HEK293 (cell line): ENCODE measurements around the gene GLCE.
"Not testable (repeated sequence)": the region's sequence is repeated elsewhere in the genome, so short reads cannot be mapped to it uniquely, and the experiment has no call there.

Experiments used
- CTCF ChIA-PET: fragments of 350-600 bp; formaldehyde crosslinking; extraction: SDS; loops from one replicate; lab custom pipeline; 2021; ENCODE audit warnings: antibody characterized with exemption; lab: Yijun Ruan, JAX
- POLR2A ChIA-PET: fragments of 300-600 bp; formaldehyde crosslinking; extraction: SDS; loops from one replicate; lab custom pipeline; 2020; ENCODE audit warnings: antibody characterized with exemption, inconsistent platforms; lab: Yijun Ruan, JAX
- H3K27ac ChIP-seq: fragments of 200-500 bp; sonication (Bioruptor generic); 2 replicates; pipeline ENCODE4 v1.5.1; 2014; ENCODE audit warnings: low read depth, low read length, control low read depth, inconsistent platforms; ENCODE audit errors: extremely low read depth
- H3K36me3 ChIP-seq, 2 experiments: fragments of 200-500 bp in 1 of 2; sonication (Bioruptor generic) in 1 of 2; 1 replicate in 1 of 2; 2 replicates in 1 of 2; pipeline ENCODE4 v1.5.1; 2014 to 2017; ENCODE audit warnings: inconsistent platforms in 2 of 2, low read length in 2 of 2; ENCODE audit not compliant: control insufficient read depth in 2 of 2, insufficient read depth in 1 of 2
- H3K4me1 ChIP-seq: fragments of 200-500 bp; sonication (Bioruptor generic); 2 replicates; pipeline ENCODE4 v1.5.1; 2014; ENCODE audit warnings: mild to moderate bottlenecking, low read length, inconsistent platforms; ENCODE audit not compliant: control insufficient read depth, insufficient read depth
- H3K4me3 ChIP-seq: 2 replicates; pipeline ENCODE4 v1.5.1; 2011; ENCODE audit warnings: low read depth, mild to moderate bottlenecking, control low read depth, low read length, moderate library complexity
- H3K9me3 ChIP-seq: fragments of 200-500 bp; sonication (Bioruptor generic); 2 replicates; pipeline ENCODE4 v1.5.1; 2014; ENCODE audit warnings: low read depth, low read length, inconsistent platforms; ENCODE audit not compliant: control insufficient read depth, insufficient read depth
- KLF10 ChIP-seq: fragments of 450-650 bp; IDR thresholded peaks from 2 replicates; pipeline ENCODE4 v1.5.1; 2018; ENCODE audit warnings: missing biosample characterization, mild to moderate bottlenecking, missing genetic modification characterization
- ZIC2 ChIP-seq: fragments of 450-650 bp; formaldehyde crosslinking; IDR thresholded peaks from 2 replicates; pipeline ENCODE4 v1.5.1; 2016; ENCODE audit warnings: missing biosample characterization, missing genetic modification characterization
- ZNF132 ChIP-seq: fragments of 450-650 bp; formaldehyde crosslinking; IDR thresholded peaks from 2 replicates; pipeline ENCODE4 v1.5.1; 2017; ENCODE audit warnings: missing biosample characterization, missing genetic modification characterization, borderline replicate concordance
- ZNF169 ChIP-seq: fragments of 450-650 bp; formaldehyde crosslinking; IDR thresholded peaks from 2 replicates; pipeline ENCODE4 v1.5.1; 2016; ENCODE audit warnings: missing biosample characterization, missing genetic modification characterization
- ZNF211 ChIP-seq: fragments of 450-650 bp; formaldehyde crosslinking; IDR thresholded peaks from 2 replicates; pipeline ENCODE4 v1.5.1; 2016; ENCODE audit warnings: low read depth, missing biosample characterization, missing genetic modification characterization
- ZNF248 ChIP-seq: fragments of 450-650 bp; formaldehyde crosslinking; IDR thresholded peaks from 2 replicates; pipeline ENCODE4 v1.5.1; 2017; ENCODE audit warnings: missing biosample characterization, missing genetic modification characterization
- ZNF324 ChIP-seq: fragments of 450-650 bp; formaldehyde crosslinking; IDR thresholded peaks from 2 replicates; pipeline ENCODE4 v1.5.1; 2016; ENCODE audit warnings: missing biosample characterization, missing genetic modification characterization
- ZNF529 ChIP-seq: fragments of 450-650 bp; formaldehyde crosslinking; IDR thresholded peaks from 2 replicates; pipeline ENCODE4 v1.5.1; 2017; ENCODE audit warnings: missing genetic modification characterization, missing biosample characterization; ENCODE audit not compliant: insufficient replicate concordance
- ZNF792 ChIP-seq: fragments of 450-650 bp; formaldehyde crosslinking; IDR thresholded peaks from 2 replicates; pipeline ENCODE4 v1.5.1; 2016; ENCODE audit warnings: missing biosample characterization, missing genetic modification characterization
- TF ChIP-seq, protein P1 (sequence below): fragments of 450-650 bp; formaldehyde crosslinking; conservative IDR thresholded peaks from 2 replicates; pipeline ENCODE4 v1.5.1; 2016; ENCODE audit warnings: low read depth, missing biosample characterization, missing genetic modification characterization
- TF ChIP-seq, protein P2 (sequence below): fragments of 450-650 bp; formaldehyde crosslinking; IDR thresholded peaks from 2 replicates; pipeline ENCODE4 v1.5.0; 2017; ENCODE audit warnings: missing biosample characterization, missing genetic modification characterization, borderline replicate concordance
- TF ChIP-seq, protein P3 (sequence below): fragments of 450-650 bp; formaldehyde crosslinking; IDR thresholded peaks from 2 replicates; pipeline ENCODE4 v1.5.1; 2016; ENCODE audit warnings: missing biosample characterization, missing genetic modification characterization

GLCE gene

DNA sequence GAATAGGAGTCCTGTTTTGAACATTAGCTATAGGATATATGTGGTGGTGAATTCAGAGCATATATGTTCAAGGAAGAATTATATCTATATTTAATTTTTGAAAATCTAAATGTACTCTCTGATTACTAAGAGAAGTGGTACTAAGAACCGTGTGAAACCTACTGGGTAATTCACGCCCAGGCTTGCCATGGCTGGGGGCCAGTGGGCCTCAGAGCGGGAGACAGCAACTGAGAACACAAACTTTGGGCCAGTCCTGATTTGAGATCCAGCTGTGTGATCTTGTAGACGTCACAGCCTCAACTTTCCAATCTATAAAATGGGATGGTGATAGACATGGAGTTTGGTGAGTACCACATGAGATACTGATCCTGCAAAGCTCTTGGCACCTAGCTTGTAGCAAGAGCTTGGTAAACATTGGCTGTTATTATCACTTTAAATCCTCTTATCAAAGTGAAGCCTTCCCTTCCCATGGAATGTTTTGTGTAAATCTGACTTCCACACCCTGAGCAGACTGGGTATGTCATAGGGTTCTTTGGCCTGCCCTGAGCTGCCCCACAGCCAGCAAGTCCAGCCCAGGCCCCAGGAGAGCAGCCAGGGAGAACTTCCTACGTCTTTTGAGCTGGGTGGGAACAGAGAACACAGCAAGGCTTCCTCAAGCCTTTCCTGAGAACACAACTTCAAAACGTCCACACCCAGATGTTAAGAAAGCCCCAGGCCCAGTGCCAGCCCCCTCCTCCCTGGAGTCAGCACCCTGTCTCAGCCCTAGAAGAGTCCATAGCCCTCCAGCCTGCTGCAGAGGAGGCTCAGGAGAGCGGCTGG is 130.1 kb downstream of the GLCE start (continued):
- TF ChIP-seq KLF10 (tag by site-specific recombination) (no peak), ZNF211 (tag by site-specific recombination) (no peak), ZNF324 (tag by site-specific recombination) (no peak)
- TF ChIP-seq, protein P1, sequence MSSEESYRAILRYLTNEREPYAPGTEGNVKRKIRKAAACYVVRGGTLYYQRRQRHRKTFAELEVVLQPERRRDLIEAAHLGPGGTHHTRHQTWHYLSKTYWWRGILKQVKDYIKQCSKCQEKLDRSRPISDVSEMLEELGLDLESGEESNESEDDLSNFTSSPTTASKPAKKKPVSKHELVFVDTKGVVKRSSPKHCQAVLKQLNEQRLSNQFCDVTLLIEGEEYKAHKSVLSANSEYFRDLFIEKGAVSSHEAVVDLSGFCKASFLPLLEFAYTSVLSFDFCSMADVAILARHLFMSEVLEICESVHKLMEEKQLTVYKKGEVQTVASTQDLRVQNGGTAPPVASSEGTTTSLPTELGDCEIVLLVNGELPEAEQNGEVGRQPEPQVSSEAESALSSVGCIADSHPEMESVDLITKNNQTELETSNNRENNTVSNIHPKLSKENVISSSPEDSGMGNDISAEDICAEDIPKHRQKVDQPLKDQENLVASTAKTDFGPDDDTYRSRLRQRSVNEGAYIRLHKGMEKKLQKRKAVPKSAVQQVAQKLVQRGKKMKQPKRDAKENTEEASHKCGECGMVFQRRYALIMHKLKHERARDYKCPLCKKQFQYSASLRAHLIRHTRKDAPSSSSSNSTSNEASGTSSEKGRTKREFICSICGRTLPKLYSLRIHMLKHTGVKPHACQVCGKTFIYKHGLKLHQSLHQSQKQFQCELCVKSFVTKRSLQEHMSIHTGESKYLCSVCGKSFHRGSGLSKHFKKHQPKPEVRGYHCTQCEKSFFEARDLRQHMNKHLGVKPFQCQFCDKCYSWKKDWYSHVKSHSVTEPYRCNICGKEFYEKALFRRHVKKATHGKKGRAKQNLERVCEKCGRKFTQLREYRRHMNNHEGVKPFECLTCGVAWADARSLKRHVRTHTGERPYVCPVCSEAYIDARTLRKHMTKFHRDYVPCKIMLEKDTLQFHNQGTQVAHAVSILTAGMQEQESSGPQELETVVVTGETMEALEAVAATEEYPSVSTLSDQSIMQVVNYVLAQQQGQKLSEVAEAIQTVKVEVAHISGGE (tag by site-specific recombination): no peak

DNA sequence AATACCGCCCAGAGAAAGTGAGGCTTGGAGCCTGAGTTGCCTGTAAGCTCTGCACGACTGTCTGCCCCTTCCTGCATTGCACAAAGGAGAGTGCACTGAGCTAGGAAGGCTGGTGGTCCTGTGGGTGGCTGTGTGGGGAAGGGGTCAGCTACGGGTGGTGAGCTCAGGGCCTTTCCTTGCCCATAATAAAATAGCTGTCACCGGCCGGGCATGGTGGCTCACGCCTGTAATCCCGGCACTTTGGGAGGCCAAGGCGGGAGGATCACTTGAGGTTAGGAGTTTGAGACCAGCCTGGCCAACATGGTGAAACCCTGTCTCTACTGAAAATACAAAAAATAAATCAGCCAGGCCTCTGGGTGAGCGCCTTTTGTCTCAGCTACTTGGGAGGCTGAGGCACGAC is 131.2 kb downstream of the GLCE start:
- H3K4me3 ChIP-seq, H3K9me3 ChIP-seq, POLR2A ChIA-PET, H3K27ac ChIP-seq, H3K36me3 ChIP-seq, H3K4me1 ChIP-seq: not testable (repeated sequence)
- CTCF ChIA-PET: interaction anchor here (0.6 to 1.6 kb wide), 3 partner anchors 12 to 27 kb away, joined by 3 to 8 read pairs (median 3); no protein-coding TSS in a partner anchor

DNA sequence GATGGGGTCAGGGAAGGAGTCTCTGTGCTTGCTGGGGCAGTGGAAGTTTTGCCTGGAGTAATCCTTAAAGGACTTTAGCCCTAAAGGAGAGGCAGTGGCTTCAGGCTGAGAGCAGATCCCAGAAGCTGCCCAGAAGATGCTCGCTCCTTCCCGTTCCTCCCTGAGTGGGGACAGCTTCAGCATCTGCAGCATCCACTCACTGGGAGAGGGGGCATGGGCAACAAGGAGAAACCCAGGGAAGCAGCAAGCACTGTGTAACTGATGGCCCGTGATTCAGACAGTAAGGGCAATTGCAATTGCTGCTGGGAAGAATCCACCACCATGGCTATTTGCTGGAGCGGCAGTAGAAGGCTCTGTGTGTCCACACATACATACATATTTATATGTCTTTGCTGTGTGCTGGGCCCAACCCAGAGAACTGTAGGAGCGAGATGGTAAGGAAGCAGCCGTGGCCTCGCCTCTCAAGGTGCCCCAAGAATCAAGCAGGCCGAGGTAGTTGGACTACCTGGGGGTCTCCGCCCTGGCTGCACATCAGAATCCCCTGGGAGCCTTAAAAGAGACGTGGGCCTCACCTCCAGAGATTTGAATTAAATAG is 132.5 kb downstream of the GLCE start:
- Histone ChIP-seq H3K9me3 (no peaks in the 10 kb centered on the region), H3K36me3 (no peaks in the 10 kb centered on the region), H3K4me1 (peaks cover 10% of the 10 kb centered on the region), H3K27ac (no peak overlapping the region), H3K4me3 (no peak overlapping the region)
- TF ChIP-seq ZNF529: no peak
- TF ChIP-seq ZNF248 (tag by site-specific recombination): no peak
- TF ChIP-seq, protein P2, sequence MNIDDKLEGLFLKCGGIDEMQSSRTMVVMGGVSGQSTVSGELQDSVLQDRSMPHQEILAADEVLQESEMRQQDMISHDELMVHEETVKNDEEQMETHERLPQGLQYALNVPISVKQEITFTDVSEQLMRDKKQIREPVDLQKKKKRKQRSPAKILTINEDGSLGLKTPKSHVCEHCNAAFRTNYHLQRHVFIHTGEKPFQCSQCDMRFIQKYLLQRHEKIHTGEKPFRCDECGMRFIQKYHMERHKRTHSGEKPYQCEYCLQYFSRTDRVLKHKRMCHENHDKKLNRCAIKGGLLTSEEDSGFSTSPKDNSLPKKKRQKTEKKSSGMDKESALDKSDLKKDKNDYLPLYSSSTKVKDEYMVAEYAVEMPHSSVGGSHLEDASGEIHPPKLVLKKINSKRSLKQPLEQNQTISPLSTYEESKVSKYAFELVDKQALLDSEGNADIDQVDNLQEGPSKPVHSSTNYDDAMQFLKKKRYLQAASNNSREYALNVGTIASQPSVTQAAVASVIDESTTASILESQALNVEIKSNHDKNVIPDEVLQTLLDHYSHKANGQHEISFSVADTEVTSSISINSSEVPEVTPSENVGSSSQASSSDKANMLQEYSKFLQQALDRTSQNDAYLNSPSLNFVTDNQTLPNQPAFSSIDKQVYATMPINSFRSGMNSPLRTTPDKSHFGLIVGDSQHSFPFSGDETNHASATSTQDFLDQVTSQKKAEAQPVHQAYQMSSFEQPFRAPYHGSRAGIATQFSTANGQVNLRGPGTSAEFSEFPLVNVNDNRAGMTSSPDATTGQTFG (tag by site-specific recombination): no peak
- no peak for TF ChIP-seq ZNF792 (tag by site-specific recombination)
- TF ChIP-seq ZNF169 (tag by site-specific recombination): no peak
- no peak for TF ChIP-seq ZIC2 (tag by site-specific recombination)
- TF ChIP-seq, protein P3, sequence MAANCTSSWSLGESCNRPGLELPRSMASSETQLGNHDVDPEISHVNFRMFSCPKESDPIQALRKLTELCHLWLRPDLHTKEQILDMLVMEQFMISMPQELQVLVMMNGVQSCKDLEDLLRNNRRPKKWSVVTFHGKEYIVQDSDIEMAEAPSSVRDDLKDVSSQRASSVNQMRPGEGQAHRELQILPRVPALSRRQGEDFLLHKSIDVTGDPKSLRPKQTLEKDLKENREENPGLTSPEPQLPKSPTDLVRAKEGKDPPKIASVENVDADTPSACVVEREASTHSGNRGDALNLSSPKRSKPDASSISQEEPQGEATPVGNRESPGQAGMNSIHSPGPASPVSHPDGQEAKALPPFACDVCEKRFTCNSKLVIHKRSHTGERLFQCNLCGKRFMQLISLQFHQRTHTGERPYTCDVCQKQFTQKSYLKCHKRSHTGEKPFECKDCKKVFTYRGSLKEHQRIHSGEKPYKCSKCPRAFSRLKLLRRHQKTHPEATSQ: no peak
- TF ChIP-seq ZNF132: no peak
- ChIA-PET CTCF (interaction anchor here (1.4 kb wide), 1 partner anchor 11 kb away, joined by 3 read pairs; no protein-coding TSS in a partner anchor), POLR2A (no interaction called here)
